Measurements from ENCODE around the gene ATF7.

The ATF7 gene

DNA sequence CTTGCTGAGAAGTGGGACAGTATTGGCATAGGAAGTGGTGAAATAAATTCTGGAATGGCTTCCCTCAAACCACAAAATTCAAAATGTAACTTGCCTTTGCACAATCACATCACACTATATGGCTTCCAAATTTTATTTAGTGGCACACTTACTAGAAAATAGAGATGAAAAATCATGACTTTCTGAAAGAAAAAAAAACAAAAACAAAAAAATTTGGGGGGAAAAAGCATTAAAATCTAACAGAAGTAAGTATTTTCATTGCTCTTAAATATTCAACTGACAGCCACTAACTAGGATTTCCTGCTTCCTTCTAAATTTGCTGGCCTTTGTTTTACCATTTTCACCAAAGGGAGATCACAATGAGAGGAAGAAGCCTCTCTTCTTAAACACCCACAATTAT, 23.0 kb downstream of the ATF7 start:
- TF ChIP-seq, protein P1, sequence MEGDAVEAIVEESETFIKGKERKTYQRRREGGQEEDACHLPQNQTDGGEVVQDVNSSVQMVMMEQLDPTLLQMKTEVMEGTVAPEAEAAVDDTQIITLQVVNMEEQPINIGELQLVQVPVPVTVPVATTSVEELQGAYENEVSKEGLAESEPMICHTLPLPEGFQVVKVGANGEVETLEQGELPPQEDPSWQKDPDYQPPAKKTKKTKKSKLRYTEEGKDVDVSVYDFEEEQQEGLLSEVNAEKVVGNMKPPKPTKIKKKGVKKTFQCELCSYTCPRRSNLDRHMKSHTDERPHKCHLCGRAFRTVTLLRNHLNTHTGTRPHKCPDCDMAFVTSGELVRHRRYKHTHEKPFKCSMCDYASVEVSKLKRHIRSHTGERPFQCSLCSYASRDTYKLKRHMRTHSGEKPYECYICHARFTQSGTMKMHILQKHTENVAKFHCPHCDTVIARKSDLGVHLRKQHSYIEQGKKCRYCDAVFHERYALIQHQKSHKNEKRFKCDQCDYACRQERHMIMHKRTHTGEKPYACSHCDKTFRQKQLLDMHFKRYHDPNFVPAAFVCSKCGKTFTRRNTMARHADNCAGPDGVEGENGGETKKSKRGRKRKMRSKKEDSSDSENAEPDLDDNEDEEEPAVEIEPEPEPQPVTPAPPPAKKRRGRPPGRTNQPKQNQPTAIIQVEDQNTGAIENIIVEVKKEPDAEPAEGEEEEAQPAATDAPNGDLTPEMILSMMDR (conservative IDR thresholded peaks at IDR 0.05): no peak
- H3K27ac ChIP-seq: peak overlapping the region; percentile 83

- TF ChIP-seq, protein P1 (conservative IDR thresholded peaks at IDR 0.05): no peak
- H3K27ac ChIP-seq: peak overlapping the region; percentile 83
Observed at GRCh38 chr12:53602176-53602864, 23.9 kb downstream of the ATF7 start.

- H3K27ac ChIP-seq: peak overlapping the region; percentile 83
- TF ChIP-seq, protein P1 (conservative IDR thresholded peaks at IDR 0.05): no peak
Observed at GRCh38 chr12:53601296-53601847, 24.8 kb downstream of the ATF7 start.

GRCh38 chr12:53600490-53601295, 25.5 kb downstream of the ATF7 start:
- TF ChIP-seq, protein P1 (conservative IDR thresholded peaks at IDR 0.05): no peak
- H3K27ac ChIP-seq: peak overlapping the region; percentile 83

DNA sequence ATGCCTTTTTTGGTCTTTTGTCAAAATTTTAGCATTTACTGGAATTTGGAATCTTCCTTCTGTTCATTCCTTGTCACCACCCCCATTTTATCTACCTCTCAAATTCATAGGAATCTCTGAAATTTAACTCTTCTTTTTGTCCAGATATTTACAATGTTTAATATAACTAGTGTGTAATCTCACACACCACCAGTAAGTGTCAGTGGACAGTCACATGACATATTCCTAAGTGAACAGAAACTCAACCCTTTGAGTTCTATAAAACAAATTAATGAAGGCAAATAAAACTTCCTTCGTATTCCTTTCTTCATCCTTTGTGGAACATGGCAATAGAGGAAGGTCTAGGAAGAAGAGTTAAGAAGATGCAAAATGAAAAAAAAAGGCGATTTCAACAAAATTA, 26.6 kb downstream of the ATF7 start:
- peak overlapping the region; percentile 83; the same call in 1 of the 2 replicates for H3K27ac ChIP-seq

GRCh38 chr12:53598971-53599370, 27.2 kb downstream of the ATF7 start:
- peak overlapping the region; percentile 99; the same call in 1 of the 2 replicates for H3K27ac ChIP-seq

More for the DNA sequence above, 26.6 kb downstream of the ATF7 start:
- TF ChIP-seq, protein P1 (conservative IDR thresholded peaks at IDR 0.05): no peak

DNA sequence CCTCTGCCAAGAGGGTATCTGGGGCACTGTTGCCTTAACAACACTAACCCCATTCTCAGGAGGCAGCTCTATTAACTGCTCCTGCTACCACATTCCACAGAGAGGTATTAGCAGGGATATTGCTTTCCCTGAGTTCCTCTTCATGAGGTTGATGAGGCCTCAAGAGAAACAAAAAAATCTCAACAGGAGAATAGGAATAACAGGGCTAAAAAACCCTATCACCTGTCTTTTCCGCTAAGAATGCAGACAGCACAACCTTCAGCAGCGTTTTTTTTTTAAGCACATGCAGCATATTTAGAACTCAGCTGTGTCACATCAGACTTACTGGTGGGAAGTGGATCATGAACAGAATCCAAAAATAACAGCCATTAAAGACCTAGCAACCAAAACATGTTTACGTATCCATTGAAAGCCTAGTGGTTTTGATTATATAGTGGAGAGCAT, 29.2 kb downstream of the ATF7 start:
- H3K27ac ChIP-seq: peak overlapping the region; percentile 99
- TF ChIP-seq, protein P1 (conservative IDR thresholded peaks at IDR 0.05): no peak
